ENCODE measurements around the gene CRIP2. TPM values are rescaled to one million over a fixed set of nuclear protein-coding genes. Genes with fewer than 3 reads are reported as not detected.

The CRIP2 gene
- total RNA-seq, 1 donor from 2014 or later, result 265 TPM

- no peak for DNase-seq
Measured at GRCh38 chr14:105488781-105489541, 14.3 kb downstream of the CRIP2 start.

- DNase-seq, result peak; percentile 93
Measured at GRCh38 chr14:105489542-105490266, 15.1 kb downstream of the CRIP2 start.

- DNase-seq, result no peak
Measured at GRCh38 chr14:105490267-105490571, 15.6 kb downstream of the CRIP2 start.

- peak; percentile 100 for DNase-seq
Measured at GRCh38 chr14:105490572-105491365, 16.1 kb downstream of the CRIP2 start, which contains the start of gene TEDC1. TEDC1 (plus strand) TSS chr14:105491246; CDS start chr14:105491376, 130 bp downstream.

GRCh38 chr14:105491366-105491973, 16.8 kb downstream of the CRIP2 start:
- peak; percentile 77 for DNase-seq

GRCh38 chr14:105492031-105492970, 17.7 kb downstream of the CRIP2 start:
- DNase-seq, result no peak

GRCh38 chr14:105492971-105493871, 18.6 kb downstream of the CRIP2 start:
- DNase-seq, result no peak

GRCh38 chr14:105493921-105494605, 19.4 kb downstream of the CRIP2 start:
- DNase-seq, result no peak

GRCh38 chr14:105494606-105494929, 19.9 kb downstream of the CRIP2 start:
- no peak for DNase-seq

- DNase-seq, result no peak
Measured at GRCh38 chr14:105495101-105495989, 20.7 kb downstream of the CRIP2 start.

GRCh38 chr14:105495990-105496830, 21.6 kb downstream of the CRIP2 start:
- DNase-seq, result no peak

GRCh38 chr14:105496831-105497591, 22.4 kb downstream of the CRIP2 start:
- no peak for DNase-seq

GRCh38 chr14:105497671-105498429, 23.2 kb downstream of the CRIP2 start:
- DNase-seq, result no peak

- DNase-seq, result no peak
Measured at GRCh38 chr14:105498430-105499255, 24.0 kb downstream of the CRIP2 start.

GRCh38 chr14:105499256-105500035, 24.8 kb downstream of the CRIP2 start:
- DNase-seq, result no peak

Data from dermis blood vessel endothelial cell (primary cell).